Measurements from ENCODE around the gene CLDN11. TPM values are rescaled to one million over a fixed set of nuclear protein-coding genes. Genes with fewer than 3 reads are reported as not detected.

The CLDN11 gene
- total RNA-seq, 1 donor from 2014 or later = 1.6 TPM

GRCh38 chr3:170428095-170428494 lies 9.4 kb downstream of the CLDN11 start:
- no peak overlapping the region for H3K27ac ChIP-seq
- Mint-ChIP-seq H3K4me1 (peaks cover 52% of the 10 kb centered on the region), H3K36me3 (peaks cover 4% of the 10 kb centered on the region), H3K27me3 (ENCODE audit: insufficient read depth, low read depth) (peaks cover 2% of the 10 kb centered on the region), H3K4me3 (no peak overlapping the region), H3K9me3 (no peaks in the 10 kb centered on the region), H3K27ac (no peak overlapping the region)
- H3K79me2 ChIP-seq (ENCODE audit: low read depth) = no peaks in the 10 kb centered on the region
- peaks cover 36% of the 10 kb centered on the region for H3K4me1 ChIP-seq
- H3K9ac ChIP-seq = no peak overlapping the region
- no peak overlapping the region for H2AFZ ChIP-seq (replicated peaks)
- H3F3A ChIP-seq (ENCODE audit: low read depth) = peaks cover 27% of the 10 kb centered on the region
- no peaks in the 10 kb centered on the region for H4K20me1 ChIP-seq (ENCODE audit: low read depth)
- no peaks in the 10 kb centered on the region for H3K9me3 ChIP-seq (ENCODE audit: low read depth)
- no peak overlapping the region for H3K4me3 ChIP-seq
- DNase-seq (ENCODE audit: low spot score) = no peak
- H3K36me3 ChIP-seq = no peaks in the 10 kb centered on the region
- no peak overlapping the region for H3K4me2 ChIP-seq
- TF ChIP-seq CTCF (IDR thresholded peaks at IDR 0.05) (no peak), EZH2 (IDR thresholded peaks at IDR 0.05) (no peak), EZH2phosphoT487 (IDR thresholded peaks at IDR 0.05) (no peak)
- no peaks in the 10 kb centered on the region for H3K27me3 ChIP-seq

- Mint-ChIP-seq H3K36me3 (peaks cover 4% of the 10 kb centered on the region), H3K9me3 (no peaks in the 10 kb centered on the region), H3K4me3 (no peak overlapping the region), H3K27ac (peak overlapping the region; percentile 8), H3K27me3 (ENCODE audit: insufficient read depth, low read depth) (peaks cover 2% of the 10 kb centered on the region), H3K4me1 (peaks cover 52% of the 10 kb centered on the region)
- Histone ChIP-seq H2AFZ (replicated peaks) (no peak overlapping the region), H3F3A (ENCODE audit: low read depth) (peaks cover 27% of the 10 kb centered on the region), H3K4me3 (no peak overlapping the region), H3K9ac (no peak overlapping the region), H3K27ac (no peak overlapping the region), H3K4me1 (peaks cover 36% of the 10 kb centered on the region), H4K20me1 (ENCODE audit: low read depth) (no peaks in the 10 kb centered on the region), H3K36me3 (no peaks in the 10 kb centered on the region), H3K79me2 (ENCODE audit: low read depth) (no peaks in the 10 kb centered on the region), H3K9me3 (ENCODE audit: low read depth) (no peaks in the 10 kb centered on the region), H3K27me3 (no peaks in the 10 kb centered on the region), H3K4me2 (peak overlapping the region; percentile 24)
- DNase-seq (ENCODE audit: low spot score) = peak; percentile 22
- TF ChIP-seq EZH2phosphoT487 (IDR thresholded peaks at IDR 0.05) = no peak
- no peak for TF ChIP-seq CTCF (IDR thresholded peaks at IDR 0.05)
- TF ChIP-seq EZH2 (IDR thresholded peaks at IDR 0.05) = no peak
These were observed 10.4 kb downstream of the CLDN11 start for GRCh38 chr3:170429050-170429449.

GRCh38 chr3:170431054-170431453 lies 12.4 kb downstream of the CLDN11 start:
- no peak overlapping the region for H3K27ac Mint-ChIP-seq
- no peak overlapping the region for H3K27ac ChIP-seq
- H3F3A ChIP-seq (ENCODE audit: low read depth) = peaks cover 15% of the 10 kb centered on the region
- DNase-seq (ENCODE audit: low spot score) = no peak
- H3K36me3 ChIP-seq = no peaks in the 10 kb centered on the region
- H3K9me3 ChIP-seq (ENCODE audit: low read depth) = no peaks in the 10 kb centered on the region
- H3K9me3 Mint-ChIP-seq = no peaks in the 10 kb centered on the region
- no peak overlapping the region for H3K4me3 ChIP-seq
- no peak overlapping the region for H3K9ac ChIP-seq
- H3K27me3 ChIP-seq = no peaks in the 10 kb centered on the region
- H2AFZ ChIP-seq (replicated peaks) = no peak overlapping the region
- peaks cover 23% of the 10 kb centered on the region for H3K4me1 ChIP-seq
- no peak overlapping the region for H3K4me3 Mint-ChIP-seq
- H4K20me1 ChIP-seq (ENCODE audit: low read depth) = no peaks in the 10 kb centered on the region
- no peaks in the 10 kb centered on the region for H3K79me2 ChIP-seq (ENCODE audit: low read depth)
- no peak overlapping the region for H3K4me2 ChIP-seq
- peaks cover 2% of the 10 kb centered on the region for H3K27me3 Mint-ChIP-seq (ENCODE audit: insufficient read depth, low read depth)
- peaks cover 2% of the 10 kb centered on the region for H3K36me3 Mint-ChIP-seq
- TF ChIP-seq CTCF (IDR thresholded peaks at IDR 0.05) (peak; percentile 16), EZH2 (IDR thresholded peaks at IDR 0.05) (no peak), EZH2phosphoT487 (IDR thresholded peaks at IDR 0.05) (no peak)
- peaks cover 35% of the 10 kb centered on the region for H3K4me1 Mint-ChIP-seq
